ENCODE measurements around the gene P3H2.

- TF ChIP-seq, protein P1, sequence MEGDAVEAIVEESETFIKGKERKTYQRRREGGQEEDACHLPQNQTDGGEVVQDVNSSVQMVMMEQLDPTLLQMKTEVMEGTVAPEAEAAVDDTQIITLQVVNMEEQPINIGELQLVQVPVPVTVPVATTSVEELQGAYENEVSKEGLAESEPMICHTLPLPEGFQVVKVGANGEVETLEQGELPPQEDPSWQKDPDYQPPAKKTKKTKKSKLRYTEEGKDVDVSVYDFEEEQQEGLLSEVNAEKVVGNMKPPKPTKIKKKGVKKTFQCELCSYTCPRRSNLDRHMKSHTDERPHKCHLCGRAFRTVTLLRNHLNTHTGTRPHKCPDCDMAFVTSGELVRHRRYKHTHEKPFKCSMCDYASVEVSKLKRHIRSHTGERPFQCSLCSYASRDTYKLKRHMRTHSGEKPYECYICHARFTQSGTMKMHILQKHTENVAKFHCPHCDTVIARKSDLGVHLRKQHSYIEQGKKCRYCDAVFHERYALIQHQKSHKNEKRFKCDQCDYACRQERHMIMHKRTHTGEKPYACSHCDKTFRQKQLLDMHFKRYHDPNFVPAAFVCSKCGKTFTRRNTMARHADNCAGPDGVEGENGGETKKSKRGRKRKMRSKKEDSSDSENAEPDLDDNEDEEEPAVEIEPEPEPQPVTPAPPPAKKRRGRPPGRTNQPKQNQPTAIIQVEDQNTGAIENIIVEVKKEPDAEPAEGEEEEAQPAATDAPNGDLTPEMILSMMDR (IDR thresholded peaks at IDR 0.05): no peak
- no peak for TF ChIP-seq POLR2AphosphoS5 (IDR thresholded peaks at IDR 0.05; ENCODE audit: low read depth, low read length)
- TF ChIP-seq SIN3A (IDR thresholded peaks at IDR 0.05; ENCODE audit: borderline replicate concordance, insufficient read depth, low read depth, low read length): no peak
- TF ChIP-seq, protein P2, sequence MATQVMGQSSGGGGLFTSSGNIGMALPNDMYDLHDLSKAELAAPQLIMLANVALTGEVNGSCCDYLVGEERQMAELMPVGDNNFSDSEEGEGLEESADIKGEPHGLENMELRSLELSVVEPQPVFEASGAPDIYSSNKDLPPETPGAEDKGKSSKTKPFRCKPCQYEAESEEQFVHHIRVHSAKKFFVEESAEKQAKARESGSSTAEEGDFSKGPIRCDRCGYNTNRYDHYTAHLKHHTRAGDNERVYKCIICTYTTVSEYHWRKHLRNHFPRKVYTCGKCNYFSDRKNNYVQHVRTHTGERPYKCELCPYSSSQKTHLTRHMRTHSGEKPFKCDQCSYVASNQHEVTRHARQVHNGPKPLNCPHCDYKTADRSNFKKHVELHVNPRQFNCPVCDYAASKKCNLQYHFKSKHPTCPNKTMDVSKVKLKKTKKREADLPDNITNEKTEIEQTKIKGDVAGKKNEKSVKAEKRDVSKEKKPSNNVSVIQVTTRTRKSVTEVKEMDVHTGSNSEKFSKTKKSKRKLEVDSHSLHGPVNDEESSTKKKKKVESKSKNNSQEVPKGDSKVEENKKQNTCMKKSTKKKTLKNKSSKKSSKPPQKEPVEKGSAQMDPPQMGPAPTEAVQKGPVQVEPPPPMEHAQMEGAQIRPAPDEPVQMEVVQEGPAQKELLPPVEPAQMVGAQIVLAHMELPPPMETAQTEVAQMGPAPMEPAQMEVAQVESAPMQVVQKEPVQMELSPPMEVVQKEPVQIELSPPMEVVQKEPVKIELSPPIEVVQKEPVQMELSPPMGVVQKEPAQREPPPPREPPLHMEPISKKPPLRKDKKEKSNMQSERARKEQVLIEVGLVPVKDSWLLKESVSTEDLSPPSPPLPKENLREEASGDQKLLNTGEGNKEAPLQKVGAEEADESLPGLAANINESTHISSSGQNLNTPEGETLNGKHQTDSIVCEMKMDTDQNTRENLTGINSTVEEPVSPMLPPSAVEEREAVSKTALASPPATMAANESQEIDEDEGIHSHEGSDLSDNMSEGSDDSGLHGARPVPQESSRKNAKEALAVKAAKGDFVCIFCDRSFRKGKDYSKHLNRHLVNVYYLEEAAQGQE (IDR thresholded peaks at IDR 0.05; ENCODE audit: insufficient read depth in 1 of 2, low read depth in 2 of 2, low read length in 1 of 2): no peak
- no peak for TF ChIP-seq TCF7L2 (IDR thresholded peaks at IDR 0.05; ENCODE audit: low read depth, low read length)
Observed at GRCh38 chr3:190097025-190097424, 23.7 kb downstream of the P3H2 start.

Measured in Panc1 (cell line).